PC-9 (cell line): ENCODE results near the gene RNF4.

Source experiments
- EZH2 ChIP-seq: fragments of 200-600 bp; sonication (generic); IDR thresholded peaks from 2 replicates; pipeline ENCODE4 v1.8.0; 2017; ENCODE audit warnings: antibody characterized with exemption, low read depth
- TF ChIP-seq, protein P1 (sequence below): fragments of 200-600 bp; sonication (generic); conservative IDR thresholded peaks from 2 replicates; pipeline ENCODE4 v1.6.1; 2017; ENCODE audit warnings: mixed run types, antibody characterized with exemption, mild to moderate bottlenecking, moderate library complexity

DNA sequence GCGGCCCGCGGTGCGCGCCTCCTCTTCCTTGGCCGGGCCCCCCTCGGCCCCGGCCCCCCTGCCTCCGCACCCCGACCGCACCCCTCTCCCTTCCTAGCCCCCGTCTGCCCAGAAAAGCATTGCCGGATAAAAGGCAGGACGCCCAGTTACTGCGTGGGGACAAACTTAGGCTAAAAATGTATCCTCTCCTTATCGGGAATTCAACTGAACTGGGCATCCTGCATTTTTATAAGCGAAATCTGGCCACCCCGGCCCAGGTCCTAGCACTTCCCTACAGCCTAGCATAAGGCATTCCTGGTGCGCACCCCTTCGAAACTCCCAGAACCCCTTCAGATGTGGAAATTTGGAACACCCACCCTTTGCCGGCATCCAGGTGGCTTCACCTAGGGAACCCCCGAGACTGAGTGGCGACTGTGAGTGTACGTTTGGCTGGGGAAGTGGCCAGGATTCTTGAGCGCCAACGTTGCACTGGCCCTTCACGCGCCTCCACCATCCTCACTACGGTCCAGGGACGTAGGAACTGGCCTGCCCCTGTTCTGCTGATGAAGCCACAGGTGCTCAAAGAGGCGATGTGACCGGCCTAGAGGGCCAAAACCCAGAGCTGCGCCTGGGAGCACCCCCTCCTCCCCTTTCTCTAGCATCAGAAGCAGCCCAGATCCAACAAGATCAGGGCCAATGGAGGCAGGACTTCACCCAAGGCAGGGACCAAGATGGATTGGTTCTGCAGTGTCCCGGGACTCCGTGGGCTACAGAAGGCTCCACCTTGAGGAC lies 5.7 kb upstream of the RNF4 start:
- TF ChIP-seq, protein P1, sequence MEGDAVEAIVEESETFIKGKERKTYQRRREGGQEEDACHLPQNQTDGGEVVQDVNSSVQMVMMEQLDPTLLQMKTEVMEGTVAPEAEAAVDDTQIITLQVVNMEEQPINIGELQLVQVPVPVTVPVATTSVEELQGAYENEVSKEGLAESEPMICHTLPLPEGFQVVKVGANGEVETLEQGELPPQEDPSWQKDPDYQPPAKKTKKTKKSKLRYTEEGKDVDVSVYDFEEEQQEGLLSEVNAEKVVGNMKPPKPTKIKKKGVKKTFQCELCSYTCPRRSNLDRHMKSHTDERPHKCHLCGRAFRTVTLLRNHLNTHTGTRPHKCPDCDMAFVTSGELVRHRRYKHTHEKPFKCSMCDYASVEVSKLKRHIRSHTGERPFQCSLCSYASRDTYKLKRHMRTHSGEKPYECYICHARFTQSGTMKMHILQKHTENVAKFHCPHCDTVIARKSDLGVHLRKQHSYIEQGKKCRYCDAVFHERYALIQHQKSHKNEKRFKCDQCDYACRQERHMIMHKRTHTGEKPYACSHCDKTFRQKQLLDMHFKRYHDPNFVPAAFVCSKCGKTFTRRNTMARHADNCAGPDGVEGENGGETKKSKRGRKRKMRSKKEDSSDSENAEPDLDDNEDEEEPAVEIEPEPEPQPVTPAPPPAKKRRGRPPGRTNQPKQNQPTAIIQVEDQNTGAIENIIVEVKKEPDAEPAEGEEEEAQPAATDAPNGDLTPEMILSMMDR: no peak; the same call in 1 of the 2 replicates
- no peak for TF ChIP-seq EZH2
